PC-3 (cell line): ENCODE measurements around the gene ARHGAP4.

Experiments used
- CTCF ChIP-seq: fragments of 300-600 bp; sonication (generic); conservative IDR thresholded peaks from 2 replicates; pipeline ENCODE4 v1.5.1; 2017; ENCODE audit warnings: antibody characterized with exemption, low read depth, mild to moderate bottlenecking, low read length
- EZH2 ChIP-seq: fragments of 300-600 bp; sonication (generic); IDR thresholded peaks from one replicate; pipeline ENCODE4 v1.6.1; 2017; ENCODE audit warnings: antibody characterized with exemption, mild to moderate bottlenecking, low read length; ENCODE audit not compliant: unreplicated experiment
- EZH2phosphoT487 ChIP-seq: fragments of 300-600 bp; sonication (generic); IDR thresholded peaks from 2 replicates; pipeline ENCODE4 v1.6.1; 2018; ENCODE audit warnings: mild to moderate bottlenecking, antibody characterized with exemption, low read length, borderline replicate concordance

GRCh38 chrX:153944800-153945150 lies 18.7 kb upstream of the ARHGAP4 start:
- TF ChIP-seq CTCF (no peak), EZH2 (no peak), EZH2phosphoT487 (no peak)
